ENCODE results near the gene RAD50.

DNA sequence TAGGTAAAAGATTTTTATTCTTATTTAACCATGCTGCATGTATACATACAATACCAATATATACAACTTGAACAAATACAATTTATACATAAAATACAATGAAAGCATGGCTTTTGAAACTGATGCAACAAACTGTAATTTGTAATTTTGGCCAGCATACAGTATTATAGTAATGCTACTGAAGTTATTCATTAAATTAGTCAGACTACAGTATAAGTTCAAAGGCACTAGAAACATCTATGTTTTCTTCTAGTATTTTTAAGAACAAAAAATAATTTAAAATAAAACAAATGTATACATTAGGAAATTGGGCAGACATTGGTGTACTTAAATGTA is 135.8 kb downstream of the RAD50 start:
- TF ChIP-seq, protein P1, sequence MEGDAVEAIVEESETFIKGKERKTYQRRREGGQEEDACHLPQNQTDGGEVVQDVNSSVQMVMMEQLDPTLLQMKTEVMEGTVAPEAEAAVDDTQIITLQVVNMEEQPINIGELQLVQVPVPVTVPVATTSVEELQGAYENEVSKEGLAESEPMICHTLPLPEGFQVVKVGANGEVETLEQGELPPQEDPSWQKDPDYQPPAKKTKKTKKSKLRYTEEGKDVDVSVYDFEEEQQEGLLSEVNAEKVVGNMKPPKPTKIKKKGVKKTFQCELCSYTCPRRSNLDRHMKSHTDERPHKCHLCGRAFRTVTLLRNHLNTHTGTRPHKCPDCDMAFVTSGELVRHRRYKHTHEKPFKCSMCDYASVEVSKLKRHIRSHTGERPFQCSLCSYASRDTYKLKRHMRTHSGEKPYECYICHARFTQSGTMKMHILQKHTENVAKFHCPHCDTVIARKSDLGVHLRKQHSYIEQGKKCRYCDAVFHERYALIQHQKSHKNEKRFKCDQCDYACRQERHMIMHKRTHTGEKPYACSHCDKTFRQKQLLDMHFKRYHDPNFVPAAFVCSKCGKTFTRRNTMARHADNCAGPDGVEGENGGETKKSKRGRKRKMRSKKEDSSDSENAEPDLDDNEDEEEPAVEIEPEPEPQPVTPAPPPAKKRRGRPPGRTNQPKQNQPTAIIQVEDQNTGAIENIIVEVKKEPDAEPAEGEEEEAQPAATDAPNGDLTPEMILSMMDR (IDR thresholded peaks at IDR 0.05; ENCODE audit: low read depth, low read length, poor library complexity, severe bottlenecking) = no peak
- TF ChIP-seq EZH2phosphoT487 (IDR thresholded peaks at IDR 0.05; ENCODE audit: borderline replicate concordance, low read length) = no peak

All from DOHH2 (cell line).